Activated B cell treated with CpG ODN at 0.5 μM for 24 hours (primary cell): ENCODE data around the gene ANKRD28. TPM values are rescaled to one million over a fixed set of nuclear protein-coding genes. Genes with fewer than 3 reads are reported as not detected.

Experiments
- ATAC-seq: fragments of 200-7000 bp; cut with Tn5 transposase; one replicate; pipeline ENCODE4 v1.10.0; 2021; ENCODE audit warnings: low read depth, mild to moderate bottlenecking, moderate library complexity
- CTCF ChIA-PET: fragments of 350-600 bp; sonication (Branson Sonifier 250); formaldehyde crosslinking; loops from one replicate; lab custom pipeline; 2021; ENCODE audit warnings: antibody characterized with exemption; lab: Charles Lee
- POLR2A ChIA-PET: fragments of 350-600 bp; sonication (Branson Sonifier 250); formaldehyde crosslinking; loops from one replicate; lab custom pipeline; 2021; ENCODE audit warnings: antibody characterized with exemption; lab: Charles Lee
- DNase-seq: peaks from one replicate; pipeline ENCODE4 v3.0.0; 2022
- H3K27ac Mint-ChIP-seq: one replicate; pipeline ENCODE4 v1.8.0; 2020; ENCODE audit warnings: mixed read lengths
- H3K27me3 Mint-ChIP-seq: one replicate; pipeline ENCODE4 v1.8.0; 2021; ENCODE audit warnings: mixed read lengths
- H3K36me3 Mint-ChIP-seq: one replicate; pipeline ENCODE4 v1.8.0; 2021; ENCODE audit warnings: low read depth, mixed read lengths
- H3K4me1 Mint-ChIP-seq: one replicate; pipeline ENCODE4 v1.8.0; 2021; ENCODE audit warnings: mixed read lengths
- H3K4me3 Mint-ChIP-seq: one replicate; pipeline ENCODE4 v1.8.0; 2020; ENCODE audit warnings: mild to moderate bottlenecking, mixed read lengths
- H3K9me3 Mint-ChIP-seq: one replicate; pipeline ENCODE4 v1.8.0; 2020; ENCODE audit warnings: mixed read lengths
- intact Hi-C: fragments of 100-400 bp; cut with micrococcal nuclease; formaldehyde crosslinking; loops from one replicate; pipeline ENCODE4 v1.15.1; 2024
- total RNA-seq: library from RNA; stranded (reverse); gene quantifications from 2 replicates; pipeline ENCODE4 v1.2.3, GENCODE V29; 2022
- TF ChIP-seq, protein P1 (sequence below): fragments of 200-600 bp; IDR thresholded peaks from one replicate; pipeline ENCODE4 v1.8.0; 2022; ENCODE audit warnings: antibody characterized with exemption, mild to moderate bottlenecking

The ANKRD28 gene
- total RNA-seq, 1 donor from 2014 or later: 29.9 TPM

DNA sequence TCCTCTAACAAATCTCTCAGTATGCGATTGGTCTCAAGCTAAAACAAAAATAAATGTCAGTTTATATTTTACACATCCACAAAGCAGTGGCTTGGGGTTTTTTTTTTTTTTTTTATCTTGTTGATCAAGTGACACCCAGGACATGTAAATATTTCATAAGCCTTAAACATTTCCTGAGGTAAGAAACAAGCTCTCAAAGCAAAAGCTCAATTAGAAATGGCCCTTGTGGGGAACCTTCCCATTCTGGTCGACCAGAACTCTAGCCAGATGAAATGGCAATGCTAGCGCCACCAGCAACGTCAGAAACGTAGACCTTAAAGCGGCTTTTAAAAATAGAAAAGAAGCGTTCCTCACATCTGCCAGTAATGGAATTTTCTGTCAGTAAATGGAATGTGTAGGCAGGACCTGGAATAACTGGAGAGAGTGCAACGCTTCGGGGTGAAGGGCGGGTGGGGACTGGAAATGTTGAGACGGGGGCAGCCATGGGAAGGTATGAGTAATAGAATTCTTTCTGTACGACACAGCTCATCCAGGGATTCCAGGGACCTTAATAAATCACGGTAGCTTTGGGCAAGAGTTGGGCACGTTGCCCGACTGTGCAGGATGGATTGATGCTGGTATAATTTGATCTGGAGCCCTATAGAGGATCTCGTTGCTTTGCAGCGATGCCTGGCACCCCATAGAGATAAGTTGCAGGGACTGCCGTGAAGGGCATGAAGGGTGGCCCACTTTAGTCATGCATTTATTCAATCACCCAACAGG, 151.9 kb downstream of the ANKRD28 start:
- peaks cover 22% of the 10 kb centered on the region for H3K36me3 Mint-ChIP-seq
- TF ChIP-seq, protein P1, sequence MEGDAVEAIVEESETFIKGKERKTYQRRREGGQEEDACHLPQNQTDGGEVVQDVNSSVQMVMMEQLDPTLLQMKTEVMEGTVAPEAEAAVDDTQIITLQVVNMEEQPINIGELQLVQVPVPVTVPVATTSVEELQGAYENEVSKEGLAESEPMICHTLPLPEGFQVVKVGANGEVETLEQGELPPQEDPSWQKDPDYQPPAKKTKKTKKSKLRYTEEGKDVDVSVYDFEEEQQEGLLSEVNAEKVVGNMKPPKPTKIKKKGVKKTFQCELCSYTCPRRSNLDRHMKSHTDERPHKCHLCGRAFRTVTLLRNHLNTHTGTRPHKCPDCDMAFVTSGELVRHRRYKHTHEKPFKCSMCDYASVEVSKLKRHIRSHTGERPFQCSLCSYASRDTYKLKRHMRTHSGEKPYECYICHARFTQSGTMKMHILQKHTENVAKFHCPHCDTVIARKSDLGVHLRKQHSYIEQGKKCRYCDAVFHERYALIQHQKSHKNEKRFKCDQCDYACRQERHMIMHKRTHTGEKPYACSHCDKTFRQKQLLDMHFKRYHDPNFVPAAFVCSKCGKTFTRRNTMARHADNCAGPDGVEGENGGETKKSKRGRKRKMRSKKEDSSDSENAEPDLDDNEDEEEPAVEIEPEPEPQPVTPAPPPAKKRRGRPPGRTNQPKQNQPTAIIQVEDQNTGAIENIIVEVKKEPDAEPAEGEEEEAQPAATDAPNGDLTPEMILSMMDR: no peak
- H3K4me1 Mint-ChIP-seq: peaks cover 45% of the 10 kb centered on the region
- intact Hi-C loops: loop anchor here (5.0 kb wide), 1 partner anchor 161 kb away; no protein-coding TSS in a partner anchor
- POLR2A ChIA-PET: interaction anchor here (0.7 kb wide), 1 partner anchor 68 kb away, joined by 7 read pairs; no protein-coding TSS in a partner anchor
- ATAC-seq (no peak), DNase-seq (no peak)
- H3K9me3 Mint-ChIP-seq: no peaks in the 10 kb centered on the region
- CTCF ChIA-PET: interaction anchor here (0.6 kb wide), 1 partner anchor 15 kb away, joined by 4 read pairs; no protein-coding TSS in a partner anchor
- no peaks in the 10 kb centered on the region for H3K27me3 Mint-ChIP-seq
- no peak overlapping the region for H3K4me3 Mint-ChIP-seq
- H3K27ac Mint-ChIP-seq: no peak overlapping the region

DNA sequence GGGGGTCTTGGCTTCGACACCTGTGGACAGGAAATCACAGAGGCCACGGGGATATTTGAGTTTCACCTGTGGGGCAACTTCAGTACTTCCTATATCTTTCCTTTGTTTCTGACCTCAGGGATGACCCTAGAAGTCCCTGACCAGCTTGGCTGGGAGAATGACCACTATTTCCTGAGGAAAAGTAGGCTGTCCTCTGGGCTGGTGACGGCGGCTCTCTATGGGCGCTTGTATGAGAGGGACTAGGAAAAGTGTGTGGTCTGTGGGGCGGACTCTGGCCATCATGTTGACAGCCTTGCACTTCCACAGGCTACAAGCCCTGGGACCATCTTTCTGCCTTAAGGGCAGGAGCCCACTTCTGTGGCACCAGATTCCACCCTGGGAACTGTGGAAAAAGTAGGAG, 152.5 kb downstream of the ANKRD28 start:
- Mint-ChIP-seq H3K9me3 (no peaks in the 10 kb centered on the region), H3K4me1 (peaks cover 40% of the 10 kb centered on the region), H3K36me3 (peaks cover 22% of the 10 kb centered on the region), H3K27ac (no peak overlapping the region), H3K4me3 (no peak overlapping the region), H3K27me3 (no peaks in the 10 kb centered on the region)
- TF ChIP-seq, protein P1: no peak
- intact Hi-C loops: loop anchor here (5.0 kb wide), 1 partner anchor 162 kb away; no protein-coding TSS in a partner anchor
- DNase-seq: no peak
- no peak for ATAC-seq
- CTCF ChIA-PET: no interaction called here
- POLR2A ChIA-PET: interaction anchor here (0.7 kb wide), 1 partner anchor 68 kb away, joined by 7 read pairs; no protein-coding TSS in a partner anchor

DNA sequence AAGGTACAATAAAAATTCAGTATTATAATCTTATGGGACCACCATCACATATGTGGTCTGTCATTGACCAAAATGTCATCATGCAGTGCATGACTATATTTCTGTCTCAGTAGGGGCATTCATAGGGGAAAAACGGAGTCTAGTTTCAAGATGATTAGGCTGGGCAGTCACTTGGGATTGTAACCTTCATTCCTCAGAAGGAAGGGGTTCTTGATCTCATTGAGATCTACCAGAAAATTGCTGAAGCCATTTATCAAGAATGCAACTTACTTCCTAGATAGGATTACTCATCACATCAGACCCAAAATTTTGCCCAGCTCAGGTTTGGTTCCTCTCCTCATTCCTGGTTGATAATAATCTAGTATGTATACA, 158.9 kb downstream of the ANKRD28 start:
- intact Hi-C loops: loop anchor here (10.0 kb wide), 1 partner anchor 316 kb away; no protein-coding TSS in a partner anchor
- no peak overlapping the region for H3K4me3 Mint-ChIP-seq
- peaks cover 14% of the 10 kb centered on the region for H3K36me3 Mint-ChIP-seq
- no peaks in the 10 kb centered on the region for H3K9me3 Mint-ChIP-seq
- CTCF ChIA-PET: no interaction called here
- H3K27ac Mint-ChIP-seq: no peak overlapping the region
- H3K27me3 Mint-ChIP-seq: no peaks in the 10 kb centered on the region
- TF ChIP-seq, protein P1: no peak
- peak; percentile 19 for ATAC-seq
- peaks cover 32% of the 10 kb centered on the region for H3K4me1 Mint-ChIP-seq
- DNase-seq: no peak
- POLR2A ChIA-PET: no interaction called here

DNA sequence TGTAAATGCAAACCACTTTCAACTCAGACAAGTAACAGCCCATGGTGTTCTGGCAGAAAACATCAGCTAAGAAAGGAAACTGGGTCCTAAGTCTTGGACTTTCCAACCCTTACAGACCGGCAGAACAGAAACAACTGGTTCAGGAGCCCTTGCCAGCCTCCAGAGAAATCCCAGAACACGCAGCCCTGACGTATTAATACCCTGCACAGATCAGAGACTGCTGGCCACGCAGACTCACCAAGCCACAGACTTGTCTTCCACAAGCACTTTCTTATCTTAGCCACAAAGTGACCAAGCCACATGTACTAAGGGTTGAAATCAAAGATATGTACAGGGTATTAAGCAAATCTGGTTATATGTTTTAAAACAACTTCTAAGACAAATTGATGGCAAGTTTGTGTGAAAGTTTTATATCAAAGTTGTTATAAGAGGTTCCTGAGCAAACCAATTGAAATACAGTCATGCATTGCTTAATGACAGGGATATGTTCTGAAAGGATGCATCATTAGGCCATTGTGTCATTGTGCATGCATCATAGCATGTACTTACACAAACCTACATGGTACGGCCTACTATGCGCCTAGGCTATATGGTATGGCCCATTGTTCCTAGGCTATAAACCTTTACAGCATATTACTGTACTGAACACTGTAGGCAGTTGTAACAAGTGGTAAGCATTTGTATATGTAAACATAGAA, 159.4 kb downstream of the ANKRD28 start:
- intact Hi-C loops: loop anchor here (10.0 kb wide), 1 partner anchor 316 kb away; no protein-coding TSS in a partner anchor
- no peak for ATAC-seq
- H3K4me3 Mint-ChIP-seq: no peak overlapping the region

More for the DNA sequence above, 159.4 kb downstream of the ANKRD28 start:
- no peak overlapping the region for H3K27ac Mint-ChIP-seq
- ChIA-PET POLR2A (no interaction called here), CTCF (interaction anchor here (1.2 kb wide), 1 partner anchor 174 kb away, joined by 3 read pairs; no protein-coding TSS in a partner anchor)
- TF ChIP-seq, protein P1: no peak
- no peaks in the 10 kb centered on the region for H3K27me3 Mint-ChIP-seq
- no peaks in the 10 kb centered on the region for H3K9me3 Mint-ChIP-seq
- H3K36me3 Mint-ChIP-seq: peaks cover 14% of the 10 kb centered on the region
- DNase-seq: no peak
- H3K4me1 Mint-ChIP-seq: peaks cover 32% of the 10 kb centered on the region
